H1 (cell line): ENCODE results near the gene CYP1A1. TPM values are rescaled to one million over a fixed set of nuclear protein-coding genes. Genes with fewer than 3 reads are reported as not detected.

Source experiments
- CTBP2 ChIP-seq: IDR thresholded peaks from 2 replicates; pipeline ENCODE4 v1.7.0; 2011; ENCODE audit warnings: borderline replicate concordance, mild to moderate bottlenecking, moderate library complexity, mixed read lengths, low read length; ENCODE audit not compliant: insufficient read depth, insufficient read length
- RNF2 ChIP-seq: fragments of 200-900, 300-1000 bp; sonication (generic); IDR thresholded peaks from 2 replicates; pipeline ENCODE4 v1.7.1; 2016; ENCODE audit warnings: borderline replicate concordance, low read depth, mild to moderate bottlenecking, antibody characterized with exemption, low read length; ENCODE audit not compliant: poor library complexity, severe bottlenecking; ENCODE audit errors: missing control alignments
- RXRA ChIP-seq: IDR thresholded peaks from 2 replicates; pipeline ENCODE4 v1.6.1; 2011; ENCODE audit warnings: low read depth, mild to moderate bottlenecking, low read length, moderate library complexity; ENCODE audit not compliant: insufficient read depth
- polyA plus RNA-seq, 7 experiments: library from polyadenylated mRNA; depleted of rRNA in 3 of 7; stranded (reverse) in 5 of 7; unstranded in 2 of 7; fragments of >200 nt in 5 of 7; fragments of 200-250 nt in 2 of 7; gene quantifications; 1 replicate in 5 of 7; 2 replicates in 1 of 7; 4 replicates in 1 of 7; pipeline versions ENCODE4 v1.2.1 to v1.2.3, GENCODE V29; 2011 to 2013; ENCODE audit warnings: missing spikeins in 2 of 7, mixed read lengths in 2 of 7
- total RNA-seq: library from RNA; stranded (reverse); fragmentation: NEBNext Ultra II Directional; extraction: Animal tissue kit (Norgen Biotek cat#: 25700); gene quantifications from 2 replicates; pipeline ENCODE4 v1.2.1, GENCODE V29; 2021

The CYP1A1 gene
- total and polyA plus RNA-seq, 2 of the 8 experiments (the other 6 are each of a cell fraction or from before 2014, with no cell fraction given): 0.32 to 0.35 TPM

DNA sequence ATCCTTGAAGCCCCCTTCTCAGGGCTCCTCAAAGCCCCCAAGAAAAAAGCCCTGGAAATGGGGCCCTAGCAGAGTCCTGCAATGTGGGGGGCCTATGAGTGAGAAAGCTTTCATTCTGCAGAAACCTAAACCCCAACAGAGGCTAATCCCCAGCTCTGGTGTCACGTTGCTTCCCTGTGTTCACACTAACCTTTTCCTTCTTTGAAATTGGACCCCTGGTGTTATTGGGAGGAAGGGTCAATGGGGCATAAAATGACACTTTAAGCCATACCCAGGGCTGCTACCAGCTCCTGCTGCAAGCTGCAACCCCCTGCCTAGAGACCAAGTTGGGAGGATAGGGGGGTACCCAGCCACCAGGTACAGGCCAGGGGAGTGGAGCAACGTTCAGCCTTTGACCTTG lies 25.4 kb upstream of the CYP1A1 start (continued):
- TF ChIP-seq RNF2: no peak
- TF ChIP-seq RXRA: no peak
- TF ChIP-seq CTBP2: no peak
